ENCODE data around the gene FAM219A.
"Not testable (repeated sequence)": the region's sequence is repeated elsewhere in the genome, so short reads cannot be mapped to it uniquely, and the experiment has no call there.

Gene FAM219A

GRCh38 chr9:34442770-34443169 lies 15.6 kb downstream of the FAM219A start:
- ATAC-seq, result no peak
- TF ChIP-seq CREB5 (CRISPR knock-in tag; IDR thresholded peaks at IDR 0.05; ENCODE audit: low read depth) (no peak), CSDC2 (CRISPR knock-in tag; IDR thresholded peaks at IDR 0.05) (no peak), CSRNP3 (CRISPR knock-in tag; IDR thresholded peaks at IDR 0.05) (no peak), ARNTL (CRISPR knock-in tag; IDR thresholded peaks at IDR 0.05; ENCODE audit: borderline replicate concordance, low read depth) (no peak), POU6F1 (CRISPR knock-in tag; IDR thresholded peaks at IDR 0.05; ENCODE audit: borderline replicate concordance, low read depth) (no peak), TCF4 (CRISPR knock-in tag; IDR thresholded peaks at IDR 0.05; ENCODE audit: borderline replicate concordance) (no peak), PATZ1 (CRISPR knock-in tag; IDR thresholded peaks at IDR 0.05; ENCODE audit: borderline replicate concordance) (no peak), SNAI2 (CRISPR knock-in tag; IDR thresholded peaks at IDR 0.05) (no peak), RARB (CRISPR knock-in tag; IDR thresholded peaks at IDR 0.05) (no peak), TOX (CRISPR knock-in tag; IDR thresholded peaks at IDR 0.05; ENCODE audit: borderline replicate concordance) (no peak), ESRRG (CRISPR knock-in tag; IDR thresholded peaks at IDR 0.05) (no peak), ZFP30 (CRISPR knock-in tag; IDR thresholded peaks at IDR 0.05) (no peak), ZFP3 (CRISPR knock-in tag; IDR thresholded peaks at IDR 0.05) (no peak)

- ATAC-seq, result no peak
- TF ChIP-seq OSR1 (CRISPR knock-in tag; IDR thresholded peaks at IDR 0.05) (no peak), ZC3H10 (CRISPR knock-in tag; IDR thresholded peaks at IDR 0.05) (no peak), SNAI2 (CRISPR knock-in tag; IDR thresholded peaks at IDR 0.05) (no peak), CREB5 (CRISPR knock-in tag; IDR thresholded peaks at IDR 0.05; ENCODE audit: low read depth) (no peak), ZNF8 (CRISPR knock-in tag; IDR thresholded peaks at IDR 0.05) (no peak), ZNF70 (CRISPR knock-in tag; IDR thresholded peaks at IDR 0.05) (no peak), CSDC2 (CRISPR knock-in tag; IDR thresholded peaks at IDR 0.05) (no peak), ZFP3 (CRISPR knock-in tag; IDR thresholded peaks at IDR 0.05) (no peak), ZNF565 (CRISPR knock-in tag; conservative IDR thresholded peaks at IDR 0.05; ENCODE audit: low read depth) (no peak), TCF4 (CRISPR knock-in tag; IDR thresholded peaks at IDR 0.05; ENCODE audit: borderline replicate concordance) (no peak), BACH2 (CRISPR knock-in tag; IDR thresholded peaks at IDR 0.05; ENCODE audit: borderline replicate concordance) (no peak), TSHZ2 (CRISPR knock-in tag; IDR thresholded peaks at IDR 0.05) (no peak), ISL1 (CRISPR knock-in tag; IDR thresholded peaks at IDR 0.05) (no peak), TOX (CRISPR knock-in tag; IDR thresholded peaks at IDR 0.05; ENCODE audit: borderline replicate concordance) (no peak), PPARA (CRISPR knock-in tag; IDR thresholded peaks at IDR 0.05; ENCODE audit: borderline replicate concordance) (no peak), POU6F1 (CRISPR knock-in tag; IDR thresholded peaks at IDR 0.05; ENCODE audit: borderline replicate concordance, low read depth) (no peak), CSRNP3 (CRISPR knock-in tag; IDR thresholded peaks at IDR 0.05) (no peak), ESRRG (CRISPR knock-in tag; IDR thresholded peaks at IDR 0.05) (no peak), ZFP30 (CRISPR knock-in tag; IDR thresholded peaks at IDR 0.05) (no peak)
Observed at GRCh38 chr9:34440017-34440416, 18.4 kb downstream of the FAM219A start.

GRCh38 chr9:34438465-34438864 lies 19.9 kb downstream of the FAM219A start:
- ATAC-seq, result not testable (repeated sequence)

- ATAC-seq, result not testable (repeated sequence)
Observed at GRCh38 chr9:34437926-34438307, 20.5 kb downstream of the FAM219A start.

Data from SK-N-SH treated with all-trans-retinoic acid at 6 μM for 48 hours (cell line).